ENCODE data around the gene ADGRL3. TPM values are rescaled to one million over a fixed set of nuclear protein-coding genes. Genes with fewer than 3 reads are reported as not detected.

ADGRL3 gene
- total and polyA plus RNA-seq, 7 donors = 0.06 to 2.8 (median 0.42) TPM

DNA sequence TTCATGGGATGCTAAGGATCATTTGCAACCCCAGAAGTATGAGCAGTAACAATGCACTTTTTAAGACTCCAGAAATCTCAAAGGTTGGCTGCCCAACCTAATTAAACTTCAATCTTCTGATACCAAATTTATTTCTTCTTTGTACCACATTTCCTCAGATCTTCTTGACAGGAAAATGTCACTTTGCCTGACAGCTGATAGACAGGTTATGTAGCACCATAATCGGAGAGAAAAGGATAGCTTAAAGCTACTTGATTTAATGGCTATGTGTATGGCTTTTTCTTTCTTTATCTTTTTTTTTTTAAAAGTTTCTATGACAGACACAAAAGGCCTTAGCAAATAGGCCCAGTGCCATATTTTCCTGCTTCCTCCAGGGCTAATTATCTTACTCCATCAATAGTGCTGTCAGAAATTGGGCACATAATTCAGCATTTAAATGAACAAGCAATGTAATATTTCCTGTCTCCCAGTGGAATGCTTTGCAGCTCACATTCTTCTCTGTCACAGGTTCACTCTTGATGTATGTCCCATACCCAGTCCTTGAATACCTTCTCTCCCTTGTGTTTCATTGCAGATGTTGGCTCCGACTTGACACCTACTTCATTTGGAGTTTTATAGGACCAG, 795.7 kb downstream of the ADGRL3 start:
- no peak for DNase-seq

GRCh38 chr4:61996943-61997342, 796.8 kb downstream of the ADGRL3 start:
- Histone ChIP-seq H3K27ac (no peak overlapping the region), H3K4me1 (no peaks in the 10 kb centered on the region), H3K9me3 (no peaks in the 10 kb centered on the region), H3K36me3 (ENCODE audit: insufficient read depth in 1 of 2, low read depth in 1 of 2) (no peaks in the 10 kb centered on the region), H3K4me3 (no peak overlapping the region), H3K27me3 (ENCODE audit: insufficient read depth in 3 of 3, low read length in 2 of 3) (no peaks in the 10 kb centered on the region)
- no peak for ATAC-seq
- TF ChIP-seq, protein P1, sequence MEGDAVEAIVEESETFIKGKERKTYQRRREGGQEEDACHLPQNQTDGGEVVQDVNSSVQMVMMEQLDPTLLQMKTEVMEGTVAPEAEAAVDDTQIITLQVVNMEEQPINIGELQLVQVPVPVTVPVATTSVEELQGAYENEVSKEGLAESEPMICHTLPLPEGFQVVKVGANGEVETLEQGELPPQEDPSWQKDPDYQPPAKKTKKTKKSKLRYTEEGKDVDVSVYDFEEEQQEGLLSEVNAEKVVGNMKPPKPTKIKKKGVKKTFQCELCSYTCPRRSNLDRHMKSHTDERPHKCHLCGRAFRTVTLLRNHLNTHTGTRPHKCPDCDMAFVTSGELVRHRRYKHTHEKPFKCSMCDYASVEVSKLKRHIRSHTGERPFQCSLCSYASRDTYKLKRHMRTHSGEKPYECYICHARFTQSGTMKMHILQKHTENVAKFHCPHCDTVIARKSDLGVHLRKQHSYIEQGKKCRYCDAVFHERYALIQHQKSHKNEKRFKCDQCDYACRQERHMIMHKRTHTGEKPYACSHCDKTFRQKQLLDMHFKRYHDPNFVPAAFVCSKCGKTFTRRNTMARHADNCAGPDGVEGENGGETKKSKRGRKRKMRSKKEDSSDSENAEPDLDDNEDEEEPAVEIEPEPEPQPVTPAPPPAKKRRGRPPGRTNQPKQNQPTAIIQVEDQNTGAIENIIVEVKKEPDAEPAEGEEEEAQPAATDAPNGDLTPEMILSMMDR (IDR thresholded peaks at IDR 0.05) = no peak
- 93 to 100% (median 97%) methylated on average over 1 of the region's 1 CpG for WGBS, 3 donors
- intact Hi-C loops (cut with DNase I) = no loop called here
- no peak for DNase-seq

More for the DNA sequence above, 795.7 kb downstream of the ADGRL3 start:
- ATAC-seq = no peak
- WGBS, 3 donors = 69 to 82% (median 74%) methylated on average over 2 of the region's 2 CpGs
- H3K27me3 ChIP-seq (ENCODE audit: insufficient read depth in 3 of 3, low read length in 2 of 3) = no peaks in the 10 kb centered on the region
- no peaks in the 10 kb centered on the region for H3K9me3 ChIP-seq
- no peaks in the 10 kb centered on the region for H3K36me3 ChIP-seq (ENCODE audit: insufficient read depth in 1 of 2, low read depth in 1 of 2)
- no peak overlapping the region for H3K4me3 ChIP-seq
- H3K27ac ChIP-seq = no peak overlapping the region
- H3K4me1 ChIP-seq = no peaks in the 10 kb centered on the region
- TF ChIP-seq, protein P1 (IDR thresholded peaks at IDR 0.05) = no peak
- intact Hi-C loops (cut with DNase I) = no loop called here

GRCh38 chr4:61997831-61998230, 797.7 kb downstream of the ADGRL3 start:
- ATAC-seq = no peak
- no peak for DNase-seq
- 73 to 83% (median 74%) methylated on average over 2 of the region's 2 CpGs for WGBS, 3 donors
- TF ChIP-seq, protein P1 (IDR thresholded peaks at IDR 0.05) = no peak
- intact Hi-C loops (cut with DNase I) = no loop called here
- H3K27me3 ChIP-seq (ENCODE audit: insufficient read depth in 3 of 3, low read length in 2 of 3) = no peaks in the 10 kb centered on the region
- no peaks in the 10 kb centered on the region for H3K36me3 ChIP-seq (ENCODE audit: insufficient read depth in 1 of 2, low read depth in 1 of 2)
- no peaks in the 10 kb centered on the region for H3K9me3 ChIP-seq
- H3K27ac ChIP-seq = no peak overlapping the region
- no peaks in the 10 kb centered on the region for H3K4me1 ChIP-seq
- no peak overlapping the region for H3K4me3 ChIP-seq

- Histone ChIP-seq H3K4me3 (no peak overlapping the region), H3K27ac (no peak overlapping the region), H3K4me1 (no peaks in the 10 kb centered on the region), H3K9me3 (no peaks in the 10 kb centered on the region), H3K36me3 (ENCODE audit: insufficient read depth in 1 of 2, low read depth in 1 of 2) (no peaks in the 10 kb centered on the region), H3K27me3 (ENCODE audit: insufficient read depth in 3 of 3, low read length in 2 of 3) (no peaks in the 10 kb centered on the region)
- DNase-seq = no peak
- intact Hi-C loops (cut with DNase I) = no loop called here
- ATAC-seq = no peak
- TF ChIP-seq, protein P1 (IDR thresholded peaks at IDR 0.05) = no peak
- 25 to 40% (median 27%) methylated on average over 1 of the region's 1 CpG for WGBS, 3 donors
These were observed 803.6 kb downstream of the ADGRL3 start for GRCh38 chr4:62003695-62004094.

GRCh38 chr4:62004881-62005280, 804.8 kb downstream of the ADGRL3 start:
- H3K4me1 ChIP-seq = no peaks in the 10 kb centered on the region
- ATAC-seq (no peak), DNase-seq (no peak)
- TF ChIP-seq, protein P1 (IDR thresholded peaks at IDR 0.05) = no peak
- intact Hi-C loops (cut with DNase I) = no loop called here
- H3K9me3 ChIP-seq = no peaks in the 10 kb centered on the region
- no peaks in the 10 kb centered on the region for H3K27me3 ChIP-seq (ENCODE audit: insufficient read depth in 3 of 3, low read length in 2 of 3)
- no peak overlapping the region for H3K4me3 ChIP-seq
- H3K36me3 ChIP-seq (ENCODE audit: insufficient read depth in 1 of 2, low read depth in 1 of 2) = no peaks in the 10 kb centered on the region
- no peak overlapping the region for H3K27ac ChIP-seq

Measured in psoas muscle (tissue), 8 donors.